Measurements from ENCODE around the gene BCAR3.

The BCAR3 gene

DNA sequence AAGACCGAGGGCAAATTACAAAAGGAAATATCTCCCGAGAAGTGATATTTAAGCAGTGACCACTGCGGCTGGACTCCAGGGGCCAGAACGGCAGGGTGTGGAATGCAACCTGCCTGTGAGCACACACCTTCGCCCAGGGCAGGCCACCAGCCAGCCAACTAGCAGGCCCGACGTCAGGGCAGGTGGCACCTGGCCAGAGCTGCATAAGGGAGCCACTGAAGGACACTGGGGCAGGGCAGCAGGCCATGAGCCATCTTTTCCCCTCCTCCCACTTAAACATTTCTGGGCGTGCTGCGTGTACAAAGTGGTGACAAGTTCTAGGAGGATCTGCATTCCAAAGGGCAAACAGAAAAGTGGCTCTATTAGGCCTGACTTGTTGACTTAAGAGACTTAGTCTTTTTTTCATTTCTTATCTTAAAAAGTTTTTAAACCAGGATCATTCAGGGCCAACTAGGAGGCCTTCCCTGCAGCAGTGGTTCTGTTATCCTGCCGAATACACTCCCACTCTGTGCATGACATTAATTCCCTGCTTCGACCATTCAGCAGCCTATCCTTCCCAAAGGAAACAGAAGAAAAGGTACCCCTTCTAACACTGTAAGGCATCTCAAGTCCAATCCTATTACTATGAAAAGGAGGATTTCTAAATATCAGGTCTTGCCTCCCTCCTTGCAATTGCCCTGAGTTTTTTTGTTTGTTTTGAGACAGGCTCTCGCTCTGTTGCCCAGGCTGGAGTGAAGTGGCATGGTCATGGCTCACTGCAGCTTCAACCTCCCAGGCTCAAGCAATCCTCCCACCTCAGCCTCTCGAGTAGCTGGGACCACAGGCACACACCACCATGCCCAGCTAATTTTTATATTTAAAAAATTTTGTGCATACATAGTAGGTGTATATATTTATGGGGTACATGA, 96.3 kb downstream of the BCAR3 start:
- H3K4me3 ChIP-seq (replicated peaks; ENCODE audit: low read depth, low read length) = no peak overlapping the region
- no peak for TF ChIP-seq CTCF (IDR thresholded peaks at IDR 0.05; ENCODE audit: low read depth, low read length, missing control alignments)
- no peak for DNase-seq (ENCODE audit: extremely low read depth, low read depth)

DNA sequence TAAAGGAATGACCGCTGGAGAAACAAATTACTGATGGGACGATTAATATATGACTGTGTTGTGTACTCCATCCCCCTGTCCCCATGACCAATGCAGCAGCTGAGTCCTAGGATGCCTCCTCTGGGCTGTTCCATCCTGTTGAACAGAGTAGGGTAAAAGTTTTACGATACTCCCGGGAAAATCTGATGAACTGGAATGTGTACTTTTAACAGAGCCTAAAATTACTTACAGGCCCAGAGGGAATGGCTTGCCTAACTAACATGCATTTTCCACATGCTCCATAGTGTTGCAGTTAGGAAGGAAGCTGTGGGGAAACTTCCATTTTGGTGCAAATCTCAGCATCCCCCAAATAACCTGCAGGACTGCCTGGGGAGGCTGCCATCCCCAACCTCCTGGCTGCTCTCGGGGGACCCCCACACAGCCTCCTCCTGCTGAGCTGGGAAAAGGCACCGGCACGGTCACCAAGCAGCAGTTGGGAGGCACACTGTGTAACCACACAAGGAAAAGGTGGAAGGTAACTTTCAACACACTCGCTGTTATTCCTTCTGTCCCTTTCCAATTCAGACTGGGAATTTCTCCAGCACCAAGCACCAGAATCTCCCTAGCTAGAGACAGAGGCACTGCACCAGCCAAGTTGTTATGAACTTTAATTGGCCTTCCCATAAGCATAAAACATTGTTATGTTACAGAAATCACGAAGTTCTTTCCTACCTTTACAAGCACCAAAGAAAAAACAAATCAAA, 97.2 kb downstream of the BCAR3 start:
- TF ChIP-seq CTCF (IDR thresholded peaks at IDR 0.05; ENCODE audit: low read depth, low read length, missing control alignments) = no peak
- DNase-seq (ENCODE audit: extremely low read depth, low read depth) = no peak
- H3K4me3 ChIP-seq (replicated peaks; ENCODE audit: low read depth, low read length) = no peak overlapping the region

GRCh38 chr1:93581917-93582850, 99.5 kb downstream of the BCAR3 start:
- H3K4me3 ChIP-seq (replicated peaks; ENCODE audit: low read depth, low read length) = no peak overlapping the region
- DNase-seq (ENCODE audit: extremely low read depth, low read depth) = no peak
- TF ChIP-seq CTCF (IDR thresholded peaks at IDR 0.05; ENCODE audit: low read depth, low read length, missing control alignments) = no peak

- DNase-seq (ENCODE audit: extremely low read depth, low read depth) = peak; percentile 71
- no peak overlapping the region for H3K4me3 ChIP-seq (replicated peaks; ENCODE audit: low read depth, low read length)
- no peak for TF ChIP-seq CTCF (IDR thresholded peaks at IDR 0.05; ENCODE audit: low read depth, low read length, missing control alignments)
Measured at GRCh38 chr1:93579891-93580290, 101.7 kb downstream of the BCAR3 start.

- no peak for TF ChIP-seq CTCF (IDR thresholded peaks at IDR 0.05; ENCODE audit: low read depth, low read length, missing control alignments)
Measured at GRCh38 chr1:93578911-93579825, 102.5 kb downstream of the BCAR3 start.

More at GRCh38 chr1:93578911-93579825, 102.5 kb downstream of the BCAR3 start:
- DNase-seq (ENCODE audit: extremely low read depth, low read depth) = no peak
- H3K4me3 ChIP-seq (replicated peaks; ENCODE audit: low read depth, low read length) = no peak overlapping the region
